Stimulated activated CD4-positive, alpha-beta T cell treated with anti-CD3 and anti-CD28 coated beads, Interleukin-2, amount 100 ng/mL, for 24 hours (primary cell): ENCODE measurements around the gene DISP3.

Experiments used
- DNase-seq, 2 donors: peaks; one replicate each; pipeline ENCODE4 v3.0.0-alpha.2; 2020

Gene DISP3

DNA sequence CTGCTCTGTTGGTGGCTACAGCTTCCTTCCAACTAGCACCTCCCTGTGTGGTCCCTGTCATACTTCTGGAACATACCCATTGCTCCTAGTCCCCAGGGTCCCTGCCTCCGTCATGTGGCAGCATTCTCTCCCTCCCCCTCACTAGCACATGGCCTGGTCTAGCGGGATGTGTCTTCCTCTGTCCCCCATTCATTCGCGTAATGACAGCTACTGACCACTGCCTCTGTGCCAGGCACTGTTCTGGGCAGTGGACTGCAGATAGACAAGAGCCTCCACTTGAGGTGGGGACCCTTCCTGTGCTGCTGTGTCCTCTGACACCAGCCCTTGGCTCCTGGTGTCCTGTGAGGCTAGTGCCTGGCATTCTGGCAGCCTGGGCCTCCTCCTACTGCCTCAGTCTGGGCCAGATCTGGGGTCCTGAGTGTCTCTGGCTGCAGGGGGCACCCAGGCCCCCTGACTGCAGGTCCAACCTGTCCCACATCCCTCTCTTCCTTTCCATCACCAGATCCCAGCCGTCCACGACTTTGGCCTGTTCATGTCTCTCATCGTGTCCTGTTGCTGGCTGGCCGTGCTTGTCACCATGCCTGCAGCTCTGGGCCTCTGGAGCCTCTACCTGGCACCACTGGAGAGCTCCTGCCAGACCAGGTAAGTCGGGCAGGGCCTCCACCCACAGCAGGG is 38.1 kb downstream of the DISP3 start:
- DNase-seq = no peak

DNA sequence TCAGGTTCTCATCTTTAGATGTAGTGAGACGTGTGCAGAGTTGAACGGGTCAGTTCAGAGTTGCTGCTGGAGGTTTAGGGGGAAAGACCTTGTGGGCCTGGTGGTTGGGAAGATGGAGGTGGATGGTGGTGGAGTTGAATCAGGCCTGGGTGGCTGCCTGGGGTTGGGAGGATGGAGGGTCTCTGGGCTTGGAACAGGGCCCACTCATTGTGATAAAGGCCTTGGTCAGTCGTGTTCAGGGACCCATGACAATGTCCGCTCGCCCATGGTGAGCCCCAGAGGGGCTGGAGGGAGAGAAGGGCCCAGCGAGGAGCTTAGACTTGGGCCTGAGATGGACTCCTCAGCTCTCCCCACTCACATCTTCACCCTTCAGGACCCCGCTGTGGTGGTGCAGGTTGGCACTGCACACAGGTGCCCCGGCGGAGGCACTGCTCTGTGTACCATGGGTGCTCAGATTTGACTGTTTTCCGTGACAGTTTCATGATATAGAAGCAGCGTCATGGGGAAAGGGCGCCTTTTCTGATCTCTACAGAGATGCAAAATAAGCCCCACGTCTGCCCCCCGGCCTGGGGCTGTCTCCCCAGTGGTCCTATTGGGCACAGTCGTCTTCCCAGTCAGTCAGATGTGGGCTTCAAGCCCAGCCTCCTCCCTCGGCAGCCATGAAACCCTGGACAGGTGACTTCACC is 39.2 kb downstream of the DISP3 start:
- no peak for DNase-seq

DNA sequence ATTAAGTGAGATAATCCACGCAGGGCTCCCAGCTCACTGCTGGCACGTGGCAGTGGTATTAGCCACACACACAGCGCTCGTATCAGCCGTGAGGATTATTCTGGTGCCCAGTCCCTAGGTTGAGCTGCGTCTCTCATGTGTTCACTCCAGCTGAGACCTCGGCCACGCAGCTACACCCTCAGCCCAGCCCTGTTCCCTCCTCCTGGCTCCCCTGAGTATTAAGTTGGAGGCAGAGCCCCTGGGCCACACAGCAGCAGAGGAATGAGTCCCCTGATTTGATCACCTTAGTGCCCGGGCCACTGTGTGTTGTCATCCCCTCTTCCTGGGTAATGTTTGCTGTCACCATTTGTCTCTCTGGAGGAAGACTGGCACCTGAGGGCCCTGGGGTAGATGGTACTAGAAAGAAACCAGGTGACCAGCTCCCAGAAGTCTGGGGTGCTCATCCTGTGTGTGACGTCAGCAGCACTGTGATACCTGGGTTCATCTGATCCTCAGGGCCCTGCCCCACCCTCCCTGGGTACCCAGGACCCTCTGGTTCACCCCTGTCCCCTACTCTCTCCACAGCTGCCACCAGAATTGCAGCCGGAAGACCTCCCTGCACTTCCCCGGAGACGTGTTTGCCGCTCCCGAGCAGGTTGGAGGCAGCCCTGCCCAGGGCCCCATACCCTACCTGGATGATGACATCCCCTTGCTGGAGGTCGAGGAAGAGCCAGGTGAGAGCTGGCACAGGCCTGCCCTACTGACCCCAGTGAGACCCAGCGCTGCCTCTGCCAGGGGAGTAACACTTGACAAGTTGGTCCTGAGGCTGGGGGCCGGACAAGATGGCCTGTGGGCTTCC is 40.1 kb downstream of the DISP3 start:
- no peak for DNase-seq

DNA sequence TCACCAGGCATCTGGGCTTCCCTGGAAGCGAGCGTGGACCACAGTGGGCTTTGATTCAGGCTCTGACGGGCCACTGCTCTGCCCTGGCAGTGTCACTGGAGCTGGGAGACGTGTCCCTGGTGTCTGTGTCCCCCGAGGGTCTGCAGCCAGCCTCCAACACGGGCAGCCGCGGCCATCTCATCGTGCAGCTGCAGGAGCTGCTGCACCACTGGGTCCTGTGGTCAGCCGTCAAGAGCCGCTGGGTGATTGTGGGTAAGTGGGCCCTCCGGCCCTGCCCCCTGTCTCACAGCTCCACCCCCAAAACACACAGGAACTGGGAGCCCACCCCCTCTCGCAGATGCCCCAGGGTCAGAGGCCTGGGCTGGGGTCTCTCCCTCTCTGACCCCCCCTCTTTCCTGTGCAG is 40.7 kb downstream of the DISP3 start:
- no peak for DNase-seq

DNA sequence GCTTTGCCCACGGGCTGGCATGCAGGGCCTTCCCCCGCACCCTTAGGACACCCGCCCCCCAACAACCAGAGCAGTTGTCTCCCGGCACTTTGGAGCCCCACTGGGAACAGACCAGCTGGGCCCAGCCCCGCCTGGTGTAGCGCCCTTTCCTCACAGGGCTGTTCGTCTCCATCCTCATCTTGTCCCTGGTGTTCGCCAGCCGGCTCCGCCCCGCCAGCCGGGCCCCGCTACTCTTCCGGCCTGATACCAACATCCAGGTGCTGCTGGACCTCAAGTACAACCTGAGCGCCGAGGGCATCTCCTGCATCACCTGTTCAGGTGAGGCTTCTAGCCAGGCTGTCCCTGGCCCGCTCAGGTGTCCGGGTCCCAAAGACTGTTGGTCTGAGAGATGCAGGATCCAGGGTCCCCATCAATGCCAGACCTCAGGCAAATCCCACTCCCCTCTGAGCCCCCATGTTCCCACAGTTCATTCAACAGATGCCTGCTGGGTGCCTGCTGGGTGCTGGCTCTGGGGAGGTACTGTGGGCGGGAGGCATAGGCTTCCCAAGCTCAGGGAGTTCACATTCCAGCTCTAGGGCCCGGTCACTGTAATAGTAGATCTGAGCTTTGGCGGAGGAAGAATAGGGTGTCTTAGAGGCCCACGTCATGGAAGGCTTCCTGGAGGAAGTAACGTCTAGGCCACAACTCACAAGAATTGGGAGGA is 41.7 kb downstream of the DISP3 start:
- no peak for DNase-seq

DNA sequence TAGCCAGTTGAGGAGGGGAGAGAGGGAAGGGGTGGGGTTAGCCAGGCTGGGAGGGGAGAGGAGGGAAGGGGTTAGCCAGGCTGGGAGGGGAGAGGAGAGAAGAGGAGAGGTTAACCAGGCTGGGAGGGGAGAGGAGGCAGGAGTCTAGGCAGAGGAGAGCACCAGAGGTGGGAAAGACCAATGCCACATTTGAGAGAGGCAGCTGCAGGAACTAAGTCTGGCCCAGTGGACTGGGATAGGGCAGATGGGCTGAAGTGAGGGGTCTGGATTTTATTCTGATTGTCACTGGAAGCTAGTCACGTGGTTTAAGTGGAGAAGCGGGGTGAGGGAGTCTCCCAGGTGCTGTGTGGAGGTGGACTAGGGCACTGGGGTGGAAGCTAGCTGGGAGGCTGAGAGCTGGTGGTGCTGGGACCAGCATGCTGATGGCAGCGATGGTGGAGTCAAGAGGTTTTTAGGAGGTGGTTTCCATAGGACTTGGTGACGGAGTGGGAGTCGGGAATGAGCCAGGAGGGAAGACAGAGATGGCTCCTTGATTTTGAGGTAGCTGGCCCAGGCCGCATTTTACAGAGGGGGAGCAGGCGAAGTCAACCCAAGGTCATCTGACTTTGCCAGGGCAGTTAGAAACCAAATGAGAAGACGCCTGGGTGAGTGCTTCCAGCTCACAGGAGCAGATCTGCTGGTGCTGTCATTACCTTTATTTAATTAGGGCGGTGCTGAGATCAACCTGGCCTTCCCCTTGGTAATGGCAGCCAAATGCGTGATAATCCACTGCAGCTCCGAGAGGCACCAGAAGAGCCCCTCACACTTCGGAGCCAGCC is 42.8 kb downstream of the DISP3 start:
- DNase-seq = no peak

DNA sequence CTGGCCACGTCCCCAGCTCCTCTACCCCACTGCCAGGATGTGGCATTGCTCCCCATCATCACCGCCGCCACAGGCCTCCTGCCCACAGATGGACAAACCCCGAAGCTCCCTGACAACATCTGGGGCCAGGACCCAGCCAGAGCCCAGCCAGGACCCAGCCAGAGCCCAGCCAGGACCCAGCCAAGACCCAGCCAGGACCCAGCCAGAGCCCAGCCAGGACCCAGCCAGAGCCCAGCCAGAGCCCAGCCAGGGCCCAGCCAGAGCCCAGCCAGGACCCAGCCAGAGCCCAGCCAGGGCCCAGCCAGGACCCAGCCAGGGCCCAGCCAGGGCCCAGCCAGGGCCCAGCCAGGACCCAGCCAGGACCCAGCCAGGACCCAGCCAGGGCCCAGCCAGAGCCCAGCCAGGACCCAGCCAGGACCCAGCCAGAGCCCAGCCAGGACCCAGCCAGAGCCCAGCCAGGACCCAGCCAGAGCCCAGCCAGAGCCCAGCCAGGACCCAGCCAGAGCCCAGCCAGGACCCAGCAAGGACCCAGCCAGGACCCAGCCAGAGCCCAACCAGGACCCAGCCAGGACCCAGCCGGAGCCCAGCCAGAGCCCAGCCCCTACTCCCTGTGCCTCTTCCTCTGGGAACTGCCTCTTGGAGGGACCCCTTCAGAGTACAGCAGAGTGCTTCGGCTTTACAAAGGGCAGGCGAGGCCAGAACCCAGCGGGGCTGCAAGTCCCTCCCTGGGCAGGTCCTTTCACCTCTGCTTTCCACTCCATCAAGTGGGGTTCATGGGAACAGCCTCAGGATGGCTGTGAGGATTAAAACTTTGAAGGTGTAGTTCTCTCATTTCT is 43.7 kb downstream of the DISP3 start:
- no peak for DNase-seq

DNA sequence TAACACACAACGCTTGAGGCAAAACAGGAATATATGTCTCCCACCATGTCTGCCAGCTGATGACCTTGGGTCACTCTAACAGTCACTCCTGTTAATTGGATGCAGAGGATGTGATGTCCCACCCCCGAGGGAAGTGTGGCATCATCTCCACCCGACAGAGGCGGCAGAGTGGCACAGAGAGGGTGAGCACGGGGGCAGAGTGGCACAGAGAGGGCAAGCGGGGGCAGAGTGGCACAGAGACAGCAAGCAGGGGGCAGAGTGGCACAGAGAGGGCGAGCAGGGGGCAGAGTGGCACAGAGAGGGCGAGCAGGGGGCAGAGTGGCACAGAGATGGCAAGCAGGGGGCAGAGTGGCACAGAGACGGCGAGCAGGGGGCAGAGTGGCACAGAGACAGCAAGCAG is 44.3 kb downstream of the DISP3 start:
- no peak for DNase-seq

DNA sequence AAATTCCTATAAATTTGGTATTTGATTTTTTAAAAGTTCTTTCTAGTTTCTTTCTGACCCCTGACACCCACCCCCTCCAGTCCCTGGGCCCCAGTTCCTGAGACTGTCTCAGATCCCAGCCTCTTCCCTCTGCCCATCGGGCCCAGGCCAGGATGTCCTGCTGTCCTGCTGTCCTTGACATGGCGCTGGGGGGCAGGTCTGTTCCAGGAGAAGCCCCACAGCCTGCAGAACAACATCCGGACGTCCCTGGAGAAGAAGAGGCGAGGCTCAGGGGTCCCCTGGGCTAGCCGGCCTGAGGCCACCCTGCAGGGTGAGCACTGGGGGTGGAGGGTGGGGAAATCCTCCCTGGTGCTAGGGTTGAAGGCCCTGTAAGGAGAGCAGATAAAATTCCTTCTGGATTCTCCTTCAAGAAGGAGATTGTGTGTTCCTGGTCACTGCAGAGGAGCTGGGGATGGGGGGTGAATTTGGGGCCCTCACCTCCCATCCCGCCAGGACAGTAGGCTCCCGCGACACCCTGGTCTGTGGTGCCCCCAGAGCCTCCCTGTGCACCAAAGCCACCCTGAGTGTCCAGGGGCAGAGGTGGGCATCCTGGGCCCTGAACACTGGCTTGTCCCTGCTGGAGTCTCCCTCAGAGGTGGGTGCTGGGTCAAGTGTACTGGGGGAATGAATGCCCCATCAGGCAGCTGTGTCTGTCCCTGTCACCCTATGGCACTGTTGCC is 45.0 kb downstream of the DISP3 start:
- DNase-seq = no peak

DNA sequence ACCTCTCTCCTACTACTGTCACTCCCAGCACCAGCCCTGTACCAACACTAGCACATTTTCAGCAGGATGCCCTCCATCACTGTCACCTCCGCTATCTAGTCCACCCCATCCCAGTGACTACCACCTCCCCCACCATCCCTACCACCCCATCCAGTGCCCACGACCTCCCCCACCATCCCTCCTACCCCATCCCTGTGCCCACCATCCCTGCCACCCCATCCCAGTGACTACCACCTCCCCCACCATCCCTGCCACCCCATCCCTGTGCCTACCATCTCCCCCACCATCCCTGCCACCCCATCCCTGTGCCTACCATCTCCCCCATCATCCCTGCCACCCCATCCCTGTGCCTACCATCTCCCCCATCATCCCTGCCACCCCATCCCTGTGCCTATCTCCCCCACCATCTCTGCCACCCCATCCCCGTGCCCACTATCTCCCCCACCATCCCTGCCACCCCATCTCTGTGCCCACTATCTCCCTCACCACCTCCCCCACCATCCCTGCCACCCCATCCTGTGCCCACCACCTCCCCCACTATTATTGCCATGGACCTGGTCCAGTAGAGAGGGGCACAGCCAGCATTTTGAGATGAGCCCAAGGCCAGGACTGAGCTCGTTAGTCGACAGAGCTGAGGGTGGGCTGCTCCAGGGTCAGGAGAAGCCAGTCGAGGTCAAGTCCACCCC is 45.7 kb downstream of the DISP3 start:
- no peak for DNase-seq

DNA sequence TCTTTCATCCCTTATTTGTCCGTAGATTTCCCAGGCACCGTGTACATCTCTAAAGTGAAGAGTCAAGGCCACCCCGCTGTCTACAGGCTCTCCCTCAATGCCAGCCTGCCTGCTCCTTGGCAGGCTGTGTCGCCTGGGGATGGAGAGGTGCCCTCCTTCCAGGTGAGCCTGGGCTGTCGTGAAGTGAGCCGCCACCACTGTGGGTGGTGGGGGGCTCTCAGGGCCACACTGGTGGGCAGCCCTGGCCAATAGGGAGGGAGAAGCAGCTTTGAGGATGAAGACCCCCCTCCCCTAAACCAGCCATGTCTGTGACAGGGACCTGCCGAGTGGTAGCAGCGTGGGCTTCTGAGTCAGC is 46.2 kb downstream of the DISP3 start:
- DNase-seq = no peak

DNA sequence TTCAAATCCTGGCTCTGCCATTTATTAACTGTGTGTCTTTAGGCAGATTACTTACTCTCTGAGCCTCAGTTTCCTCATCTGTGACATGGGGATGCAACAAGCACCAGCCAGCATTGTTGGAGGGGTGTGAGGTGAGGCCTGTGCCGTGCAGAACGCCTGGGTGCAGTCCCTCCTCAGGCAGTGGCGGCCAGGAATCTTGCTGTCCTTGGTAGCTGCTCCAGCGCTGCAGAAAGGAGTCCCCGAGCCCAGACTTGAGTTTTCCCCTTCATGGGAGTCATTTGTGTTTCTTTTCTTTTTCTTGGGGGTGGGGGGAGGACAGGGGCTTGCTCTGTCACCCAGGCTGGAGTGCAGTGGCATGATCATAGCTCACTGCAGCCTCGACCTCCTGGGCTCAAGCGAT is 46.6 kb downstream of the DISP3 start:
- no peak for DNase-seq

DNA sequence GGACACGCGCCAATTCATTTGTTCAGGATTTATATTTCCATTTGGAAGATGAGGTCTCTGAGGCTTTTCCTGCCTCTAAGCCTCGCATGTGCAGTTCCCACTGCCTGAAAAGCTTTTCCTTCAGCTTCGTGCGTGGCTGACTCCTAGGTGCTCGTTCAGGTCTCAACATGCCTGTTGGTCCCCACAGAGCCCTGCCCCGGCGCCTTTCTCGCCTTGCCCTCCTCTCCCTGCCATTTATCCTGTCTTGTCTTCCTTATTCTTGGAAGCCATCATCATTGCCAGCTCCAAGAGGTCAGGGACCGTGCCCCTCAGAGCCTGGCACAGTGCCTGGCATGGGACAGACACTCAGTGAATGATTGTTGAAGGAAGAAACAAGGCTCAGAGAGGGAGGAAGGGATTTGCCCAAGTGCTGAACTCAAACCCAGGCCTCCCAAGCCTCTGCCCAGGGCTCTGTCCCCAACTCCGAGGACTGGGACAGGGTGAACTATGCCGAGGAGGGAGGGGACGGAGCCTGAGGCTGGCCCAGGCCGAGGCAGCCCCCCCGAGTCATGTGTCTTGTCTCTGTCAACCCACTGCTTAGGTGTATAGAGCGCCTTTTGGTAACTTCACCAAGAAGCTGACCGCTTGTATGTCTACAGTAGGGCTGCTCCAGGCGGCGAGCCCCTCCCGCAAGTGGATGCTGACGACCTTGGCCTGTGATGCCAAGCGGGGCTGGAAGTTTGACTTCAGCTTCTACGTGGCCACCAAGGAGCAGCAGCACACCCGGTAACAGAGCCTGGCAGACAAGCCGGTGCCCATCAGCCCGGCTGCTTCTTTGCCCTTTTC is 47.3 kb downstream of the DISP3 start:
- DNase-seq = no peak

DNA sequence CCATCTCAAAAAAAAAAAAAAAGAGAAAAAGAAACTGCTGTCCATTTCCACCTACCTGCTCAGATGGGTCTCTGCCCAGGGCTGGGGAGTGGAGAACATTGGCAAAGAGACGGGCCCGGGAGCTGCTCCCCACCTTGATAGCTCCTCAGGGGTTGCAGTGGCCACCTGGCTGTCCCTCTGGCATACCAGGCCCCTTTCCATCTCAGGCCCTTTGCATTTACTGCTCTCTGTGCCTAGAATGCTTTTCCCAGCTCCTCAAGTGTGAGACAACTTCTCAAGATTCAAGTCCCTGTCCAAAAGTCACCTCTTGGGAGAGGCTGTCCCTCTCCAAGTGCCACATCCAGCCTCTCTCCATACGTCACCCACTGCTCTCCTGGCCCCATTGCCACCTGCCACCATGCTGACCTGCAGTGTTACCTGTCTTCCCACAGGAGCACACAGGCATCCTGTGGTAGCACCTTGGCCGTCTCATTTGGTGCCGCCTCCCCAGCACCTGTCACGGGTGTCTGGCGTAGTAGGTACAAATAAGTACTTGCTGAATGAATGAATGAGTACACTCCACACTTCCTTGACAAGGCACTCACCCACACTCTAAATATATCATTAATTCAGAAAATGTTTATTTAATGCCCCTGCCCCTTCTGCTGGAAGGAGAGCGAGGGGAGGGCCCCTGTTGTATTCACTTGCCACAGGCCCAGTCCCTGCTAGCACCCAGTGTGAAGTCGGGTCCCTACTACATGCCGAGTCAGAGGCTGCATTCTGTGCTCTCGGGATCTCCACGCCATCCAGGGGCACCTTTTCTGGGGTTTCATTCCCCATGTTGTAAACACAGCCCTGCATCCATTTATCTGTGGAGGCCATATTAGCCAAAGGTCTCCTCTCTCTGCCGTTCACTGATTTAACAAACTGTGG is 48.8 kb downstream of the DISP3 start:
- DNase-seq = no peak

DNA sequence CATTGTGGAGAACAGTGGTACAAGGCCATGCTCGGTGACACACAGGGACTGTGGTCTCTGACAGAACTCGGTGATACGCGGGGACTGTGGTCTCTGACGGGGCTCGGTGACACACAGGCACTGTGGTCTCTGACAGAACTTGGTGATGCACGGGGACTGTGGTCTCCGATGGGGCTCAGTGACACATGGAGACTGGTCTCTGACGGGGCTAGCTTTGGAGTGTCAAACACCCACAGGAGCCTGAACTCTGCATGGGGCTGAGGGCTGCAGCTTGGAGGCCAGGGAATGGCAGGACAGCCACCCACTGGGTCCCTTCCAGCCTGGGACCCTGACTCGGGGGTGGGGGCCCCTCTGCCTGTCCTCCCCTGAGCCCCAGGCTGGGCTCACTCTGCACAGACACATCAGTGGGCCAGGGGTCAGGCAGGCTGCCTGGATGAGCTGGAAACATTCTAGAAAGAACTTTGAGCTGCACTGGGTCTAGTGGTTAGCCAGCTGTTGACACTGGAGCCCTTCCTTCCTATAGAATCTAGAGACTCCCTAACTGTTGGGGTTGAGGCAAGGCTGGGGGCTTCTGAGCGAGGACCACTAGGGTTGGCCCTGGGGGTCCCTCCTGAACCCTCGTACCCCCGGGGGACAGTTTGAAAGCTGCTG is 49.8 kb downstream of the DISP3 start:
- no peak for DNase-seq

DNA sequence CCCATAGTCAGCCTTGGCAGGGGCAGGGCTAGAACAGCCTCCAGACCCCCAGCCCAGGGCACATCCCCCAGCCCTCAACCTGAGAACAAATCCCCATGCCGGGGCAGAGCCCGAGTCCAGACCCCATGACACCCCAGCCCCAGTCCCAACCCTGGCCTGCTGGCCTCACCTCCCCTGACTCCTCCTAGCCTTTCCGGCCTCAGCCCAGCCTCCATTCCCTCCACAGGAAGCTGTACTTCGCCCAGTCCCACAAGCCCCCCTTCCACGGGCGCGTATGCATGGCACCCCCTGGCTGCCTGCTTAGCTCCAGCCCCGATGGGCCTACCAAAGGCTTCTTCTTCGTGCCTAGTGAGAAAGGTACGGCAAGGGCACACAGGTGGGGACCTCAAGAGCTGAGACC is 50.4 kb downstream of the DISP3 start:
- no peak for DNase-seq
